ENCODE measurements around the gene GRM7.

Gene GRM7

GRCh38 chr3:7607676-7608075, 746.8 kb downstream of the GRM7 start:
- DNase-seq = no peak

- DNase-seq = no peak
Measured at GRCh38 chr3:7610634-7611033, 749.7 kb downstream of the GRM7 start.

- no peak for DNase-seq
Measured at GRCh38 chr3:7615043-7615442, 754.1 kb downstream of the GRM7 start.

GRCh38 chr3:7618606-7619005, 757.7 kb downstream of the GRM7 start:
- DNase-seq = no peak

GRCh38 chr3:7620401-7620800, 759.5 kb downstream of the GRM7 start:
- DNase-seq = no peak

- no peak for DNase-seq
Measured at GRCh38 chr3:7621046-7621630, 760.2 kb downstream of the GRM7 start.

GRCh38 chr3:7621651-7622050, 760.7 kb downstream of the GRM7 start:
- DNase-seq = no peak

- DNase-seq = no peak
Measured at GRCh38 chr3:7625021-7625420, 764.1 kb downstream of the GRM7 start.

- DNase-seq = no peak
Measured at GRCh38 chr3:7630351-7630911, 769.5 kb downstream of the GRM7 start.

- DNase-seq = no peak
Measured at GRCh38 chr3:7630925-7631324, 770.0 kb downstream of the GRM7 start.

- no peak for DNase-seq
Measured at GRCh38 chr3:7632305-7632704, 771.4 kb downstream of the GRM7 start.

- no peak for DNase-seq
Measured at GRCh38 chr3:7637694-7638093, 776.8 kb downstream of the GRM7 start.

GRCh38 chr3:7638103-7638502, 777.2 kb downstream of the GRM7 start:
- DNase-seq = no peak

- DNase-seq = no peak
Measured at GRCh38 chr3:7640787-7641186, 779.9 kb downstream of the GRM7 start.

GRCh38 chr3:7646851-7647250, 785.9 kb downstream of the GRM7 start:
- no peak for DNase-seq

GRCh38 chr3:7650466-7650865, 789.6 kb downstream of the GRM7 start:
- no peak for DNase-seq

- no peak for DNase-seq
Measured at GRCh38 chr3:7651274-7651673, 790.4 kb downstream of the GRM7 start.

GRCh38 chr3:7657214-7658112, 796.5 kb downstream of the GRM7 start:
- DNase-seq = no peak

- no peak for DNase-seq
Measured at GRCh38 chr3:7658294-7658693, 797.4 kb downstream of the GRM7 start.

- no peak for DNase-seq
Measured at GRCh38 chr3:7659079-7659478, 798.2 kb downstream of the GRM7 start.

GRCh38 chr3:7663771-7664170, 802.9 kb downstream of the GRM7 start:
- no peak for DNase-seq

- DNase-seq = no peak
Measured at GRCh38 chr3:7667774-7668173, 806.9 kb downstream of the GRM7 start.

GRCh38 chr3:7669641-7670040, 808.7 kb downstream of the GRM7 start:
- no peak for DNase-seq

- no peak for DNase-seq
Measured at GRCh38 chr3:7678521-7678920, 817.6 kb downstream of the GRM7 start.

All from NCI-H2029 (cell line).